Measurements from ENCODE around the gene KCNQ1.

KCNQ1 gene

DNA sequence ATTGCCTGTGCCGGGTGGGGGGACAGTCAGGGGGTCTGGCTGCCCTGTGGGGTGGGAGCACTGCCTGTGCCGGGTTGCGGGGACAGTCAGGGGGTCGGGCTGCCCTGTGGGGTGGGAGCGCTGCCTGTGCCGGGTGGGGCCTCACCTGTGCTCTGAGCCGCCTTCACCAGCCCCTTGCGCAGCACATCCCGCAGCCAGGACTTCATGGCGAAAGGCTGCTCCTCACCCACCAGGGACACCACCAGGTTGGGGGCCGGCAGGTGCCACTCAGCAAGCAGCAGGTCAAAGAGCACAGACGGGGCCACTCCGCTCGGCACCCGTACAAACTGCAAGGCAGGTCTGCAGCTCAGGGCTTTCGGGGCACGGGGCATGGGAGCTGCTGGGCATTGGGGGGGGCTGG lies 22.8 kb upstream of the KCNQ1 start:
- no peak for DNase-seq (ENCODE audit: low read depth)
- no peak overlapping the region for H3K4me3 ChIP-seq (ENCODE audit: low read depth, low read length)

DNA sequence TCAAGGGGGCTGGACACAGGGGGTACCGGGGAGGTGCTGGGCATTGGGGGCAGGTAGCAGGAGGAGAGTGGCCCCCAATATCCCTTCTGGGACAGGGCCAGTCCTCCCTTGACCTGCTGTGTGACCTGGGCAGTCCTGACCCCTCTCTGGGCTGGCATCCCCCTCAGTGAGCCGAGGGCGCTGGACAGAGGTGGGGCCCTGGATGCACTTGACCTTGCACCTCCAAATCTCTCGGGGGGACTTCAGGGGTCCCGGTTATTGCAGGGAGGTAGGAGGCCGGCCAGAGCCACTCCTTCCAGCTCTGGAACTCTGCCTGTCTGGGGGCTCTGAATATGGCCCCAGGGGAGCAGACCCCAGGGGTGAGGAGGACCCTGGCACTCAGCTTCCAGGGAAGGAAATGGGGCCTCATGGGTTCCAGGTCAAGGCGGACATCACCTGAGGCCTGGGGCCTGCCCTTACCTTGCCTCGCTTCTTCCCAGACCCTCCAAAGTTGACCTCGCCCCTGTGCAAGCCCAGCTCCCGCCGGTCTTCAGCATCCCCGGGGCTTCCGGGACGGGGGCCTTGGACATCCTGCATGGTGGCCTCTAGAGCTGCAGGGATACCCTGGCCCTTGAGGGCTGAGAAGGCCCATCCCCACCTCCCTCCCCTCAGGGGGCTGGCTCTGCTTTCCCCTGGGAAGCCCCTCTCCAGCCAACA lies 22.2 kb upstream of the KCNQ1 start:
- DNase-seq (ENCODE audit: low read depth), result no peak

GRCh38 chr11:2423157-2424025 lies 21.4 kb upstream of the KCNQ1 start:
- no peak for DNase-seq (ENCODE audit: low read depth)
- no peak overlapping the region for H3K4me3 ChIP-seq (ENCODE audit: low read depth, low read length)

More for the DNA sequence above, 22.2 kb upstream of the KCNQ1 start:
- H3K4me3 ChIP-seq (ENCODE audit: low read depth, low read length), result no peak overlapping the region

- no peak overlapping the region for H3K4me3 ChIP-seq (ENCODE audit: low read depth, low read length)
- no peak for DNase-seq (ENCODE audit: low read depth)
Measured at GRCh38 chr11:2424811-2425495, 19.9 kb upstream of the KCNQ1 start.

- no peak for DNase-seq (ENCODE audit: low read depth)
- H3K4me3 ChIP-seq (ENCODE audit: low read depth, low read length), result no peak overlapping the region
Measured at GRCh38 chr11:2425506-2425905, 19.3 kb upstream of the KCNQ1 start.

DNA sequence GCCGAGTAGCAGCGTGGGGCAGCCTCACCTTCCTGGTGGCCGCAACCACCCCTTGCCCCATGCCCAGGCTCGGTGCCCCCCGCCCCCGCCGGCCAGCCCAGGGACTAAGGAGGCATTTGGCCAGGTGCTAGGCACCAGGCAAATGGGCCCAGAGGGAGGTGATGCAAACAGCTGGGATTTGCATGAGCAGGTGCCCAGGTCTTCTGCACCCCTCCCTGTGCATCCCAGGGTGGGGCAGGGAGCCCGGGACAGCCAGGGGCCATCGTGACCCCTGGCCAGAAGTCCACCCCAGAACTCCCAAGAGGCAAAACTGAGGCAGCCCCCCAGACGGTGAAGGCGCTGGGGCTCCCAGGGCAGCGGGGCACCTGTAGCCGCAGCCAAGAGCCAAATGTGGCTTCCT lies 18.6 kb upstream of the KCNQ1 start:
- no peak for DNase-seq (ENCODE audit: low read depth)
- no peak overlapping the region for H3K4me3 ChIP-seq (ENCODE audit: low read depth, low read length)

DNA sequence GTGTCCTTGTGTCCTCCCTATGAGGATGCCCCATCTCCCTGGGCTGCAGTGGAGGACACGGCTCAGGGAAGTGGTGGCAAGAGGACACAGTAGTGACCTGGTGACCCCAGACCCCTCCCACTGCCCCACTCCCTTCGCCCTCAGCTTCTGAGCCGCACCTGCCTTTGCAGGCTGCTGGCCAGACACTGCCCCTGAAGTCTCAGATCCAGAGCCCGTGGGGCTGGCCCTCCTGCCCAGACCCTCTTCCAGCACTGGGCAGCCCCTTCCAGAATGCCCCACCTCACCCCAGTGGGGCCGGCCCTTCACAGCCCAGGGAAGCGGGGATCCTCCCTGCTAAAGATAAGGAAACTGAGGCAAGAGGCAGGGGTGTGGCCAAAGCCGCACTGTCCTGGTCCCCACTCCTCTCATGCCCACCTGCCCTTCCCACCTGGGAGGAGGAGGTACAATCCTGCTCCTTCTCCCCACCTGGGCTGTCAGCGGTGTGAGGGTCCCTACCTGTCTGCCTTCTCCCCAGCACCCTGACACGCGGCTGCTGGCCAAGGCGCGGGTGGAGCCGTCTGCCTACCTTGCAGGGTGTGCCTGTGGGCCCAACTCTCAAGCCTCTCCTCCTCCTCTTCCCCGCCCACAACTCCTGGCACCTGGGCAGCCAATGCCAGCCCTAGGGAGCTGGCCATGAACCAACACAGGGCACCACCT lies 17.8 kb upstream of the KCNQ1 start:
- DNase-seq (ENCODE audit: low read depth), result no peak
- H3K4me3 ChIP-seq (ENCODE audit: low read depth, low read length), result no peak overlapping the region

GRCh38 chr11:2427721-2428321 lies 17.0 kb upstream of the KCNQ1 start:
- H3K4me3 ChIP-seq (ENCODE audit: low read depth, low read length), result no peak overlapping the region
- DNase-seq (ENCODE audit: low read depth), result no peak

DNA sequence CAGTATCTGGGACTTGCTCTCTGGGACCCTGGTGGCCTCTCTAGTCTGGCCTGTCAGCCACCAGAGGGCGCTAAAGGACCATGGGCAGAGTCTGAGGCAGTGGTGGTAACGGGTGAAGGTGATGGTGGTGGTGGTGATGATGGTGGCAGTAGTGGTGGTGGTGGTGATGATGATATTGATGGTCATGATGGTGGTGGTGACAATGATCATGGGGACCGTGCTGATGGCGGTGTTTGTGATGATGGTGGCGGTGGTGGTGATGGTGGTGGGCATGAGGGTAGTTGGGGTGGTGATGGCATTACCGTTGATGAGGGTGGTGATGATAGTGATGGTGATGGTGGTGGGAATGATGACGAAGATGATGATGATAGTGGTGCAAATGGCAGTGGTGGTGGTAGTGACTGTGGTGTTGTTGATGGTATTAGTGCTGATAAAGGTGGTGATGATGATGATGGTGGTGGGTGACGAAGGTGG lies 16.4 kb upstream of the KCNQ1 start:
- H3K4me3 ChIP-seq (ENCODE audit: low read depth, low read length), result no peak overlapping the region
- no peak for DNase-seq (ENCODE audit: low read depth)

GRCh38 chr11:2431395-2431794 lies 13.4 kb upstream of the KCNQ1 start:
- H3K4me3 ChIP-seq (ENCODE audit: low read depth, low read length), result no peak overlapping the region
- no peak for DNase-seq (ENCODE audit: low read depth)

GRCh38 chr11:2432171-2432621 lies 12.6 kb upstream of the KCNQ1 start:
- DNase-seq (ENCODE audit: low read depth), result no peak
- H3K4me3 ChIP-seq (ENCODE audit: low read depth, low read length), result no peak overlapping the region

- DNase-seq (ENCODE audit: low read depth), result no peak
- no peak overlapping the region for H3K4me3 ChIP-seq (ENCODE audit: low read depth, low read length)
Measured at GRCh38 chr11:2432628-2433071, 12.2 kb upstream of the KCNQ1 start.

- DNase-seq (ENCODE audit: low read depth), result no peak
Measured at GRCh38 chr11:2433106-2433925, 11.5 kb upstream of the KCNQ1 start.

GRCh38 chr11:2434008-2434407 lies 10.8 kb upstream of the KCNQ1 start:
- no peak for DNase-seq (ENCODE audit: low read depth)

More at GRCh38 chr11:2433106-2433925, 11.5 kb upstream of the KCNQ1 start:
- no peak overlapping the region for H3K4me3 ChIP-seq (ENCODE audit: low read depth, low read length)

DNA sequence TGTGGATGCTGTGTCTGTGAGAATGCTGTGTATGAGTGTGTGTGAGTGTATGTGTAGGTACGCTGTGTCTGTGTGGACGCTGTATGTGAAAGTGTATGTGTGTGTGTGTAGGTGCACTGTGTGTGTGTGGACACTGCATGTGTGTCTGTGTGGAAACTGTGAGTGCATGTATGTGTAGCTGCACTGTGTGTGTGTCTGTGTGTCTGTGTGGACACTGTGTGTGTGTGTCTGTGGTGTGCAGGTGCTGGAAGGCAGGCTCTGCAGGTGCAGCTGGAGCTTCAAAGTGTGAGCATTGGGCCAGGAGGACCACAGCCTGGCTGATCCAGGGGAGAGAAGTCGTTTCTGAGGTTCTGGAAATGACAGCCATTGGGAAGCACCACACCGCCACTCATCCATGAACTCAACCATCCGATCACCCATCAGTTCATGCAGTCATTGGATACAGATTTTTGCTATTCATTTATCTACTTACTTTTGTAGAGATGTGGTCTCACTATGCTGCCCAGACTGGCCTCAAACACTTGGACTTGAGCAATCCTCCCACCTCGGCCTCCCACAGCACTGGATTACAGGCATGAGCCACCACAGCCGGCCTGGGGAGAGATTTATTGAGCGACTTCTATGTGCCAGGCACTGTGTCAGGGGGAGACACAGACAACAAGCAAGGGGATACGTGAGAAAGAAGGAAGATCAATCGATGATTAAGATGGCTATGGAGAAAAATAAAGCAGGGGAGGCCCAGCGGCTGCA lies 10.1 kb upstream of the KCNQ1 start:
- DNase-seq (ENCODE audit: low read depth), result no peak
- H3K4me3 ChIP-seq (ENCODE audit: low read depth, low read length), result no peak overlapping the region

More at GRCh38 chr11:2434008-2434407, 10.8 kb upstream of the KCNQ1 start:
- H3K4me3 ChIP-seq (ENCODE audit: low read depth, low read length), result no peak overlapping the region

- H3K4me3 ChIP-seq (ENCODE audit: low read depth, low read length), result no peak overlapping the region
- no peak for DNase-seq (ENCODE audit: low read depth)
Measured at GRCh38 chr11:2435288-2436012, 9.4 kb upstream of the KCNQ1 start.

GRCh38 chr11:2436013-2436520 lies 8.7 kb upstream of the KCNQ1 start:
- DNase-seq (ENCODE audit: low read depth), result no peak
- H3K4me3 ChIP-seq (ENCODE audit: low read depth, low read length), result no peak overlapping the region

All from skeletal muscle cell (primary cell).